ENCODE measurements around the gene KRTAP9-7. TPM values are rescaled to one million over a fixed set of nuclear protein-coding genes. Genes with fewer than 3 reads are reported as not detected.

KRTAP9-7 gene
- total RNA-seq, 1 donor from 2014 or later, result not detected

GRCh38 chr17:41284043-41284442 lies 8.5 kb downstream of the KRTAP9-7 start:
- no peaks in the 10 kb centered on the region for H3K9me3 Mint-ChIP-seq
- no peaks in the 10 kb centered on the region for H3K4me1 Mint-ChIP-seq (ENCODE audit: unreplicated experiment)
- no peak for DNase-seq (ENCODE audit: extremely low spot score, unreplicated experiment)
- no peak overlapping the region for H3K4me3 Mint-ChIP-seq
- H3K27me3 Mint-ChIP-seq, result no peaks in the 10 kb centered on the region
- no peak overlapping the region for H3K27ac Mint-ChIP-seq
- no peaks in the 10 kb centered on the region for H3K36me3 Mint-ChIP-seq
- no peak for TF ChIP-seq CTCF (conservative IDR thresholded peaks at IDR 0.05)

- H3K27ac Mint-ChIP-seq, result no peak overlapping the region
- H3K9me3 Mint-ChIP-seq, result no peaks in the 10 kb centered on the region
- no peak for DNase-seq (ENCODE audit: extremely low spot score, unreplicated experiment)
- no peaks in the 10 kb centered on the region for H3K36me3 Mint-ChIP-seq
- no peak overlapping the region for H3K4me3 Mint-ChIP-seq
- no peaks in the 10 kb centered on the region for H3K27me3 Mint-ChIP-seq
- H3K4me1 Mint-ChIP-seq (ENCODE audit: unreplicated experiment), result no peaks in the 10 kb centered on the region
- no peak for TF ChIP-seq CTCF (conservative IDR thresholded peaks at IDR 0.05)
Observed at GRCh38 chr17:41284546-41284945, 9.0 kb downstream of the KRTAP9-7 start.

- Mint-ChIP-seq H3K4me3 (no peak overlapping the region), H3K4me1 (ENCODE audit: unreplicated experiment) (no peaks in the 10 kb centered on the region), H3K36me3 (no peaks in the 10 kb centered on the region), H3K9me3 (no peaks in the 10 kb centered on the region), H3K27ac (no peak overlapping the region), H3K27me3 (no peaks in the 10 kb centered on the region)
- no peak for TF ChIP-seq CTCF (conservative IDR thresholded peaks at IDR 0.05)
- no peak for DNase-seq (ENCODE audit: extremely low spot score, unreplicated experiment)
Observed at GRCh38 chr17:41287050-41287449, 11.6 kb downstream of the KRTAP9-7 start.

- Mint-ChIP-seq H3K27me3 (no peaks in the 10 kb centered on the region), H3K27ac (no peak overlapping the region), H3K4me3 (no peak overlapping the region), H3K9me3 (peaks cover 4% of the 10 kb centered on the region), H3K36me3 (no peaks in the 10 kb centered on the region), H3K4me1 (ENCODE audit: unreplicated experiment) (no peaks in the 10 kb centered on the region)
- no peak for TF ChIP-seq CTCF (conservative IDR thresholded peaks at IDR 0.05)
- no peak for DNase-seq (ENCODE audit: extremely low spot score, unreplicated experiment)
Observed at GRCh38 chr17:41294016-41294415, 18.5 kb downstream of the KRTAP9-7 start.

- no peak overlapping the region for H3K4me3 Mint-ChIP-seq
- H3K27ac Mint-ChIP-seq, result no peak overlapping the region
- no peaks in the 10 kb centered on the region for H3K4me1 Mint-ChIP-seq (ENCODE audit: unreplicated experiment)
- H3K9me3 Mint-ChIP-seq, result peaks cover 4% of the 10 kb centered on the region
- no peaks in the 10 kb centered on the region for H3K27me3 Mint-ChIP-seq
- H3K36me3 Mint-ChIP-seq, result peaks cover 4% of the 10 kb centered on the region
- no peak for TF ChIP-seq CTCF (conservative IDR thresholded peaks at IDR 0.05)
- no peak for DNase-seq (ENCODE audit: extremely low spot score, unreplicated experiment)
Observed at GRCh38 chr17:41296846-41297245, 21.3 kb downstream of the KRTAP9-7 start.
